ENCODE results near the gene GPR137B. TPM values are rescaled to one million over a fixed set of nuclear protein-coding genes. Genes with fewer than 3 reads are reported as not detected.
A peak's percentile ranks its signal among the peaks of the same experiment; 100 is the strongest.
"Not testable (repeated sequence)": the region's sequence is repeated elsewhere in the genome, so short reads cannot be mapped to it uniquely, and the experiment has no call there.

Gene GPR137B
- total RNA-seq, 1 donor from 2014 or later: 12.1 TPM

GRCh38 chr1:236144033-236144432 lies 1.7 kb downstream of the GPR137B start:
- DNase-seq (ENCODE audit: low read depth in 2 of 2): no peak

GRCh38 chr1:236144446-236145150 lies 2.3 kb downstream of the GPR137B start:
- DNase-seq (ENCODE audit: low read depth in 2 of 2): peak in 1 of 2 donors; percentile 22

- no peak for DNase-seq (ENCODE audit: low read depth in 2 of 2)
These were observed 4.7 kb downstream of the GPR137B start for GRCh38 chr1:236147068-236147467.

GRCh38 chr1:236147521-236148469 lies 5.5 kb downstream of the GPR137B start:
- DNase-seq (ENCODE audit: low read depth in 2 of 2): no peak

- DNase-seq (ENCODE audit: low read depth in 2 of 2): no peak
These were observed 6.1 kb downstream of the GPR137B start for GRCh38 chr1:236148470-236148845.

- no peak for DNase-seq (ENCODE audit: low read depth in 2 of 2)
These were observed 6.8 kb downstream of the GPR137B start for GRCh38 chr1:236149003-236149595.

- DNase-seq (ENCODE audit: low read depth in 2 of 2): no peak
These were observed 7.4 kb downstream of the GPR137B start for GRCh38 chr1:236149696-236150228.

- DNase-seq (ENCODE audit: low read depth in 2 of 2): no peak
These were observed 8.1 kb downstream of the GPR137B start for GRCh38 chr1:236150311-236150955.

- DNase-seq (ENCODE audit: low read depth in 2 of 2): no peak
These were observed 8.6 kb downstream of the GPR137B start for GRCh38 chr1:236150986-236151385.

GRCh38 chr1:236151739-236152424 lies 9.5 kb downstream of the GPR137B start:
- DNase-seq (ENCODE audit: low read depth in 2 of 2): no peak

- no peak for DNase-seq (ENCODE audit: low read depth in 2 of 2)
These were observed 11.8 kb downstream of the GPR137B start for GRCh38 chr1:236154126-236154525.

- no peak for DNase-seq (ENCODE audit: low read depth in 2 of 2)
These were observed 12.5 kb downstream of the GPR137B start for GRCh38 chr1:236154671-236155398.

GRCh38 chr1:236155399-236155767 lies 13.0 kb downstream of the GPR137B start:
- no peak for DNase-seq (ENCODE audit: low read depth in 2 of 2)

- no peak for DNase-seq (ENCODE audit: low read depth in 2 of 2)
These were observed 13.6 kb downstream of the GPR137B start for GRCh38 chr1:236155841-236156503.

GRCh38 chr1:236156512-236157208 lies 14.3 kb downstream of the GPR137B start:
- no peak for DNase-seq (ENCODE audit: low read depth in 2 of 2)

GRCh38 chr1:236158072-236158471 lies 15.7 kb downstream of the GPR137B start:
- not testable (repeated sequence) for DNase-seq (ENCODE audit: low read depth in 2 of 2)

- DNase-seq (ENCODE audit: low read depth in 2 of 2): no peak
These were observed 16.4 kb downstream of the GPR137B start for GRCh38 chr1:236158719-236159118.

GRCh38 chr1:236159704-236160539 lies 17.6 kb downstream of the GPR137B start:
- DNase-seq (ENCODE audit: low read depth in 2 of 2): no peak

Measured in lung microvascular endothelial cell (primary cell).